ENCODE measurements around the gene CCDC178.

CCDC178 gene

GRCh38 chr18:32937597-32937996 is 502.9 kb downstream of the CCDC178 start:
- Histone ChIP-seq H3K9ac (ENCODE audit: low read length) (no peak overlapping the region), H3K27ac (ENCODE audit: low read depth, low read length) (no peak overlapping the region), H3K4me3 (ENCODE audit: low read length) (no peak overlapping the region), H3K36me3 (ENCODE audit: control insufficient read depth, insufficient read depth, low read length) (no peaks in the 10 kb centered on the region), H3K27me3 (ENCODE audit: control insufficient read depth, insufficient read depth, low read length) (no peaks in the 10 kb centered on the region), H3K4me1 (ENCODE audit: control insufficient read depth, insufficient read depth, low read length) (no peaks in the 10 kb centered on the region)

- H3K4me1 ChIP-seq (ENCODE audit: control insufficient read depth, insufficient read depth, low read length) = no peaks in the 10 kb centered on the region
- no peaks in the 10 kb centered on the region for H3K27me3 ChIP-seq (ENCODE audit: control insufficient read depth, insufficient read depth, low read length)
- H3K36me3 ChIP-seq (ENCODE audit: control insufficient read depth, insufficient read depth, low read length) = no peaks in the 10 kb centered on the region
- H3K9ac ChIP-seq (ENCODE audit: low read length) = no peak overlapping the region
- no peak overlapping the region for H3K4me3 ChIP-seq (ENCODE audit: low read length)
- H3K27ac ChIP-seq (ENCODE audit: low read depth, low read length) = no peak overlapping the region
Measured at GRCh38 chr18:32937066-32937465, 503.5 kb downstream of the CCDC178 start.

GRCh38 chr18:32934201-32934600 is 506.3 kb downstream of the CCDC178 start:
- no peak overlapping the region for H3K9ac ChIP-seq (ENCODE audit: low read length)
- H3K4me3 ChIP-seq (ENCODE audit: low read length) = no peak overlapping the region
- H3K27ac ChIP-seq (ENCODE audit: low read depth, low read length) = no peak overlapping the region
- no peaks in the 10 kb centered on the region for H3K27me3 ChIP-seq (ENCODE audit: control insufficient read depth, insufficient read depth, low read length)
- H3K4me1 ChIP-seq (ENCODE audit: control insufficient read depth, insufficient read depth, low read length) = no peaks in the 10 kb centered on the region
- H3K36me3 ChIP-seq (ENCODE audit: control insufficient read depth, insufficient read depth, low read length) = no peaks in the 10 kb centered on the region

GRCh38 chr18:32930695-32931301 is 509.7 kb downstream of the CCDC178 start:
- Histone ChIP-seq H3K4me3 (ENCODE audit: low read length) (no peak overlapping the region), H3K9ac (ENCODE audit: low read length) (no peak overlapping the region), H3K27me3 (ENCODE audit: control insufficient read depth, insufficient read depth, low read length) (no peaks in the 10 kb centered on the region), H3K27ac (ENCODE audit: low read depth, low read length) (no peak overlapping the region), H3K4me1 (ENCODE audit: control insufficient read depth, insufficient read depth, low read length) (no peaks in the 10 kb centered on the region), H3K36me3 (ENCODE audit: control insufficient read depth, insufficient read depth, low read length) (no peaks in the 10 kb centered on the region)

GRCh38 chr18:32929213-32929612 is 511.3 kb downstream of the CCDC178 start:
- no peaks in the 10 kb centered on the region for H3K4me1 ChIP-seq (ENCODE audit: control insufficient read depth, insufficient read depth, low read length)
- H3K36me3 ChIP-seq (ENCODE audit: control insufficient read depth, insufficient read depth, low read length) = no peaks in the 10 kb centered on the region
- no peak overlapping the region for H3K9ac ChIP-seq (ENCODE audit: low read length)
- H3K4me3 ChIP-seq (ENCODE audit: low read length) = no peak overlapping the region
- H3K27me3 ChIP-seq (ENCODE audit: control insufficient read depth, insufficient read depth, low read length) = no peaks in the 10 kb centered on the region
- no peak overlapping the region for H3K27ac ChIP-seq (ENCODE audit: low read depth, low read length)

GRCh38 chr18:32922951-32923430 is 517.5 kb downstream of the CCDC178 start:
- Histone ChIP-seq H3K27ac (ENCODE audit: low read depth, low read length) (no peak overlapping the region), H3K36me3 (ENCODE audit: control insufficient read depth, insufficient read depth, low read length) (no peaks in the 10 kb centered on the region), H3K4me3 (ENCODE audit: low read length) (no peak overlapping the region)

GRCh38 chr18:32920796-32921787 is 519.4 kb downstream of the CCDC178 start:
- Histone ChIP-seq H3K27me3 (ENCODE audit: control insufficient read depth, insufficient read depth, low read length) (no peaks in the 10 kb centered on the region), H3K4me3 (ENCODE audit: low read length) (no peak overlapping the region), H3K4me1 (ENCODE audit: control insufficient read depth, insufficient read depth, low read length) (no peaks in the 10 kb centered on the region), H3K9ac (ENCODE audit: low read length) (no peak overlapping the region), H3K36me3 (ENCODE audit: control insufficient read depth, insufficient read depth, low read length) (no peaks in the 10 kb centered on the region), H3K27ac (ENCODE audit: low read depth, low read length) (no peak overlapping the region)

More at GRCh38 chr18:32922951-32923430, 517.5 kb downstream of the CCDC178 start:
- no peaks in the 10 kb centered on the region for H3K27me3 ChIP-seq (ENCODE audit: control insufficient read depth, insufficient read depth, low read length)
- H3K4me1 ChIP-seq (ENCODE audit: control insufficient read depth, insufficient read depth, low read length) = no peaks in the 10 kb centered on the region
- no peak overlapping the region for H3K9ac ChIP-seq (ENCODE audit: low read length)

- H3K36me3 ChIP-seq (ENCODE audit: control insufficient read depth, insufficient read depth, low read length) = no peaks in the 10 kb centered on the region
- no peak overlapping the region for H3K9ac ChIP-seq (ENCODE audit: low read length)
- no peaks in the 10 kb centered on the region for H3K4me1 ChIP-seq (ENCODE audit: control insufficient read depth, insufficient read depth, low read length)
- no peak overlapping the region for H3K27ac ChIP-seq (ENCODE audit: low read depth, low read length)
- H3K27me3 ChIP-seq (ENCODE audit: control insufficient read depth, insufficient read depth, low read length) = no peaks in the 10 kb centered on the region
- H3K4me3 ChIP-seq (ENCODE audit: low read length) = no peak overlapping the region
Measured at GRCh38 chr18:32919799-32920198, 520.7 kb downstream of the CCDC178 start.

GRCh38 chr18:32918692-32919250 is 521.8 kb downstream of the CCDC178 start:
- H3K4me1 ChIP-seq (ENCODE audit: control insufficient read depth, insufficient read depth, low read length) = no peaks in the 10 kb centered on the region
- no peaks in the 10 kb centered on the region for H3K27me3 ChIP-seq (ENCODE audit: control insufficient read depth, insufficient read depth, low read length)
- H3K27ac ChIP-seq (ENCODE audit: low read depth, low read length) = no peak overlapping the region
- H3K36me3 ChIP-seq (ENCODE audit: control insufficient read depth, insufficient read depth, low read length) = no peaks in the 10 kb centered on the region
- H3K9ac ChIP-seq (ENCODE audit: low read length) = no peak overlapping the region
- no peak overlapping the region for H3K4me3 ChIP-seq (ENCODE audit: low read length)

GRCh38 chr18:32915516-32915915 is 525.0 kb downstream of the CCDC178 start:
- H3K27ac ChIP-seq (ENCODE audit: low read depth, low read length) = no peak overlapping the region
- H3K9ac ChIP-seq (ENCODE audit: low read length) = no peak overlapping the region
- no peaks in the 10 kb centered on the region for H3K27me3 ChIP-seq (ENCODE audit: control insufficient read depth, insufficient read depth, low read length)

GRCh38 chr18:32911660-32912284 is 528.7 kb downstream of the CCDC178 start:
- no peak overlapping the region for H3K4me3 ChIP-seq (ENCODE audit: low read length)
- no peak overlapping the region for H3K27ac ChIP-seq (ENCODE audit: low read depth, low read length)
- no peaks in the 10 kb centered on the region for H3K36me3 ChIP-seq (ENCODE audit: control insufficient read depth, insufficient read depth, low read length)
- no peak overlapping the region for H3K9ac ChIP-seq (ENCODE audit: low read length)
- no peaks in the 10 kb centered on the region for H3K4me1 ChIP-seq (ENCODE audit: control insufficient read depth, insufficient read depth, low read length)
- H3K27me3 ChIP-seq (ENCODE audit: control insufficient read depth, insufficient read depth, low read length) = no peaks in the 10 kb centered on the region

More at GRCh38 chr18:32915516-32915915, 525.0 kb downstream of the CCDC178 start:
- H3K4me1 ChIP-seq (ENCODE audit: control insufficient read depth, insufficient read depth, low read length) = no peaks in the 10 kb centered on the region
- H3K4me3 ChIP-seq (ENCODE audit: low read length) = no peak overlapping the region
- no peaks in the 10 kb centered on the region for H3K36me3 ChIP-seq (ENCODE audit: control insufficient read depth, insufficient read depth, low read length)

- Histone ChIP-seq H3K36me3 (ENCODE audit: control insufficient read depth, insufficient read depth, low read length) (no peaks in the 10 kb centered on the region), H3K4me3 (ENCODE audit: low read length) (no peak overlapping the region), H3K27me3 (ENCODE audit: control insufficient read depth, insufficient read depth, low read length) (no peaks in the 10 kb centered on the region), H3K9ac (ENCODE audit: low read length) (no peak overlapping the region), H3K4me1 (ENCODE audit: control insufficient read depth, insufficient read depth, low read length) (no peaks in the 10 kb centered on the region), H3K27ac (ENCODE audit: low read depth, low read length) (no peak overlapping the region)
Measured at GRCh38 chr18:32910694-32911296, 529.7 kb downstream of the CCDC178 start.
